HepG2 (cell line): ENCODE measurements around the gene RETN. TPM values are rescaled to one million over a fixed set of nuclear protein-coding genes. Genes with fewer than 3 reads are reported as not detected.

Experiments used
- BORCS8-MEF2B ChIP-seq: sonication (generic); formaldehyde crosslinking; IDR thresholded peaks from 2 replicates; pipeline ENCODE4 v1.8.0; 2022; ENCODE audit warnings: mild to moderate bottlenecking, missing genetic modification reagents
- GABPB1 ChIP-seq: IDR thresholded peaks from 2 replicates; pipeline ENCODE4 v1.6.1; 2016; ENCODE audit warnings: mild to moderate bottlenecking, missing genetic modification reagents, moderate library complexity, missing compliant biosample characterization
- GTF3A ChIP-seq: sonication (generic); formaldehyde crosslinking; conservative IDR thresholded peaks from 2 replicates; pipeline ENCODE4 v1.4.0; 2020; ENCODE audit warnings: mild to moderate bottlenecking, missing genetic modification reagents
- MAFF ChIP-seq: IDR thresholded peaks from 2 replicates; pipeline ENCODE4 v1.6.1; 2011; ENCODE audit warnings: low read depth, low read length, improper control_type of control experiment
- PCBP1 ChIP-seq: fragments of 200-400 bp; formaldehyde crosslinking; IDR thresholded peaks from 2 replicates; pipeline ENCODE4 v1.6.1; 2017; ENCODE audit warnings: mild to moderate bottlenecking, low read depth, low read length, borderline replicate concordance
- PITX1 ChIP-seq: sonication (generic); formaldehyde crosslinking; IDR thresholded peaks from 2 replicates; pipeline ENCODE4 v1.5.1; 2020; ENCODE audit warnings: mild to moderate bottlenecking, missing genetic modification reagents
- POLR2AphosphoS5 ChIP-seq: IDR thresholded peaks from 2 replicates; pipeline ENCODE4 v1.6.1; 2012; ENCODE audit warnings: low read depth, low read length
- RFXANK ChIP-seq: IDR thresholded peaks from 2 replicates; pipeline ENCODE4 v1.6.1; 2016
- SKI ChIP-seq: fragments of 450-650 bp; IDR thresholded peaks from one replicate; pipeline ENCODE4 v1.6.1; 2018; ENCODE audit warnings: mild to moderate bottlenecking; ENCODE audit not compliant: partially characterized antibody
- SMAD3 ChIP-seq: sonication (generic); formaldehyde crosslinking; IDR thresholded peaks from 2 replicates; pipeline ENCODE4 v1.4.0; 2020; ENCODE audit warnings: missing genetic modification reagents
- SMC3 ChIP-seq: IDR thresholded peaks from 2 replicates; pipeline ENCODE4 v1.6.1; 2011; ENCODE audit warnings: low read length, improper control_type of control experiment
- SOX13 ChIP-seq, 3 experiments: fragments of 450-650 bp in 1 of 3; sonication (generic) in 1 of 3; formaldehyde crosslinking in 1 of 3; IDR thresholded peaks in 2 of 3; conservative IDR thresholded peaks in 1 of 3; 2 replicates each; pipeline versions ENCODE4 v1.5.0 to v1.6.1; 2016 to 2020; ENCODE audit warnings: antibody characterized with exemption in 1 of 3, mild to moderate bottlenecking in 1 of 3, missing compliant biosample characterization in 1 of 3, missing genetic modification reagents in 1 of 3, moderate library complexity in 1 of 3
- TEAD2 ChIP-seq: sonication (generic); formaldehyde crosslinking; IDR thresholded peaks from 2 replicates; pipeline ENCODE4 v1.9.0; 2021; ENCODE audit warnings: missing genetic modification reagents
- ZNF230 ChIP-seq: sonication (generic); formaldehyde crosslinking; IDR thresholded peaks from 2 replicates; pipeline ENCODE4 v1.4.0; 2020; ENCODE audit warnings: mild to moderate bottlenecking, missing genetic modification reagents
- ZNF331 ChIP-seq: sonication (generic); formaldehyde crosslinking; IDR thresholded peaks from 2 replicates; pipeline ENCODE4 v1.4.0; 2020; ENCODE audit warnings: missing genetic modification reagents
- ZNF468 ChIP-seq: sonication (generic); formaldehyde crosslinking; IDR thresholded peaks from 2 replicates; pipeline ENCODE4 v1.8.0; 2022; ENCODE audit warnings: mild to moderate bottlenecking, moderate library complexity, missing genetic modification reagents
- ZNF557 ChIP-seq: sonication (generic); formaldehyde crosslinking; IDR thresholded peaks from 2 replicates; pipeline ENCODE4 v1.4.0; 2020; ENCODE audit warnings: missing genetic modification reagents
- ZNF75D ChIP-seq: sonication (generic); formaldehyde crosslinking; IDR thresholded peaks from 2 replicates; pipeline ENCODE4 v1.8.1; 2023; ENCODE audit warnings: missing genetic modification reagents, mild to moderate bottlenecking, borderline replicate concordance
- ZSCAN30 ChIP-seq: sonication (generic); formaldehyde crosslinking; IDR thresholded peaks from 2 replicates; pipeline ENCODE4 v1.5.0; 2020; ENCODE audit warnings: mild to moderate bottlenecking, missing genetic modification reagents
- polyA plus RNA-seq, 8 experiments: library from polyadenylated mRNA; depleted of rRNA in 3 of 8; stranded (reverse) in 7 of 8; unstranded in 1 of 8; fragments of >200 nt; fragmentation: Illumina TruSeq in 4 of 8; extraction: Trizol in 4 of 8; gene quantifications; 2 replicates each; pipeline versions ENCODE4 v1.2.1 to v1.2.3, GENCODE V29; 2011 to 2016; ENCODE audit warnings: low read depth in 4 of 8, missing spikeins in 1 of 8, mixed read lengths in 1 of 8; ENCODE audit not compliant: insufficient read depth in 1 of 8
- total RNA-seq, 5 experiments: library from RNA; depleted of rRNA; stranded (reverse); fragments of >200 nt; fragmentation: Illumina TruSeq; extraction: Trizol; gene quantifications; 2 replicates each; pipeline ENCODE4 v1.2.3, GENCODE V29; 2016; ENCODE audit warnings: low read depth in 1 of 5
- TF ChIP-seq, protein P1 (sequence below): sonication (generic); formaldehyde crosslinking; IDR thresholded peaks from 2 replicates; pipeline ENCODE4 v1.5.1; 2020; ENCODE audit warnings: mild to moderate bottlenecking, moderate library complexity, missing genetic modification reagents
- TF ChIP-seq, protein P2 (sequence below): sonication (generic); formaldehyde crosslinking; IDR thresholded peaks from 2 replicates; pipeline ENCODE4 v1.8.0; 2023; ENCODE audit warnings: mild to moderate bottlenecking, missing genetic modification reagents
- TF ChIP-seq, protein P3 (sequence below): sonication (generic); formaldehyde crosslinking; IDR thresholded peaks from 2 replicates; pipeline ENCODE4 v1.5.1; 2020; ENCODE audit warnings: mild to moderate bottlenecking, missing genetic modification reagents, moderate library complexity
- TF ChIP-seq, protein P4 (sequence below): IDR thresholded peaks from 2 replicates; pipeline ENCODE4 v1.6.1; 2016; ENCODE audit warnings: low read depth
- TF ChIP-seq, protein P5 (sequence below): sonication (generic); formaldehyde crosslinking; IDR thresholded peaks from 2 replicates; pipeline ENCODE4 v1.5.0; 2020; ENCODE audit warnings: missing genetic modification reagents

Gene RETN
- total and polyA plus RNA-seq, 2 of the 13 experiments (the other 11 are each of a cell fraction or from before 2014, with no cell fraction given): not detected

DNA sequence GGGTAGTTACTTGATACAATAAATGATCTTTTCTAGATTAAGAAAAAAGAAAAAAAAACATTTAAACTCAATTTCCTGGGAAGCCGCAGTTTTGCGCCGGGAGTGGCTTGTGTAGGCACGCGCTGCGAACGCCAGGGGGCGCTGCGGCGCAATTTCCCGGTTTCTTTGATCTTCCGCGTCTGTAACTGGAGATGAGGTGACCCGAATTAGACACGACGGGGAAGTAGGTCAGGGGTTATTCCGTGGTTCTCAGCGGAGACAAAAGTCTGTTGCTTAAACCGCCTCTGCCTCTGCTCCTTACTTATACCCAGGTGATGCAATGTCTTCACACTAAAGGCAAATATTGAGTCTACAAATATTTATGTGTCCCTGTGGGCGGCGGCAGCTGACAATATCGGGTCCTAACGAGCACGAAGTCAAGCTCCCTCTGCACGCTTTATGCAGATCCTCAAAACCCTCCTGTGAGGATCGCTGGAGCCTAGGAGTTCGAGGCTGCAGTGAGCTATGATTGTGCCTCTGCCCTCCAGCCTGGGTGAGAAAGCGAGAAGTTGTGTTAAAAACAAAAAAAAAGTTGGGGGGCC is 16.7 kb upstream of the RETN start (continued):
- peak; percentile 89; the same call in 1 of the 2 replicates for TF ChIP-seq ZNF331
- TF ChIP-seq ZNF75D (CRISPR knock-in tag): no peak
- no peak for TF ChIP-seq GTF3A
- TF ChIP-seq ZNF230 (CRISPR knock-in tag): peak; percentile 48; the same call in 1 of the 2 replicates
- no peak for TF ChIP-seq TEAD2 (CRISPR knock-in tag)
- TF ChIP-seq SMC3: peak; percentile 52
- peak; percentile 84; the same call in 1 of the 2 replicates for TF ChIP-seq BORCS8-MEF2B (CRISPR knock-in tag)
- no peak for TF ChIP-seq ZSCAN30 (CRISPR knock-in tag)
- TF ChIP-seq, protein P1, sequence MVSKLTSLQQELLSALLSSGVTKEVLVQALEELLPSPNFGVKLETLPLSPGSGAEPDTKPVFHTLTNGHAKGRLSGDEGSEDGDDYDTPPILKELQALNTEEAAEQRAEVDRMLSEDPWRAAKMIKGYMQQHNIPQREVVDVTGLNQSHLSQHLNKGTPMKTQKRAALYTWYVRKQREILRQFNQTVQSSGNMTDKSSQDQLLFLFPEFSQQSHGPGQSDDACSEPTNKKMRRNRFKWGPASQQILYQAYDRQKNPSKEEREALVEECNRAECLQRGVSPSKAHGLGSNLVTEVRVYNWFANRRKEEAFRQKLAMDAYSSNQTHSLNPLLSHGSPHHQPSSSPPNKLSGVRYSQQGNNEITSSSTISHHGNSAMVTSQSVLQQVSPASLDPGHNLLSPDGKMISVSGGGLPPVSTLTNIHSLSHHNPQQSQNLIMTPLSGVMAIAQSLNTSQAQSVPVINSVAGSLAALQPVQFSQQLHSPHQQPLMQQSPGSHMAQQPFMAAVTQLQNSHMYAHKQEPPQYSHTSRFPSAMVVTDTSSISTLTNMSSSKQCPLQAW (CRISPR knock-in tag): peak; percentile 37; the same call in 1 of the 2 replicates
- peak; percentile 91 for TF ChIP-seq SMAD3
- peak; percentile 79 for TF ChIP-seq PITX1 (CRISPR knock-in tag)
- no peak for TF ChIP-seq ZNF468 (CRISPR knock-in tag)
- TF ChIP-seq, protein P2, sequence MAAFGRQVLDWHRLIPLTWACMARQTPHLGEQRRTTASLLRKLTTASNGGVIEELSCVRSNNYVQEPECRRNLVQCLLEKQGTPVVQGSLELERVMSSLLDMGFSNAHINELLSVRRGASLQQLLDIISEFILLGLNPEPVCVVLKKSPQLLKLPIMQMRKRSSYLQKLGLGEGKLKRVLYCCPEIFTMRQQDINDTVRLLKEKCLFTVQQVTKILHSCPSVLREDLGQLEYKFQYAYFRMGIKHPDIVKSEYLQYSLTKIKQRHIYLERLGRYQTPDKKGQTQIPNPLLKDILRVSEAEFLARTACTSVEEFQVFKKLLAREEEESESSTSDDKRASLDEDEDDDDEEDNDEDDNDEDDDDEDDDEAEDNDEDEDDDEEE (CRISPR knock-in tag): no peak
- TF ChIP-seq, protein P3, sequence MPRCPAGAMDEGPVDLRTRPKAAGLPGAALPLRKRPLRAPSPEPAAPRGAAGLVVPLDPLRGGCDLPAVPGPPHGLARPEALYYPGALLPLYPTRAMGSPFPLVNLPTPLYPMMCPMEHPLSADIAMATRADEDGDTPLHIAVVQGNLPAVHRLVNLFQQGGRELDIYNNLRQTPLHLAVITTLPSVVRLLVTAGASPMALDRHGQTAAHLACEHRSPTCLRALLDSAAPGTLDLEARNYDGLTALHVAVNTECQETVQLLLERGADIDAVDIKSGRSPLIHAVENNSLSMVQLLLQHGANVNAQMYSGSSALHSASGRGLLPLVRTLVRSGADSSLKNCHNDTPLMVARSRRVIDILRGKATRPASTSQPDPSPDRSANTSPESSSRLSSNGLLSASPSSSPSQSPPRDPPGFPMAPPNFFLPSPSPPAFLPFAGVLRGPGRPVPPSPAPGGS (CRISPR knock-in tag): 0 out of 2 replicates have a peak, but pooled peaks have one; percentile 39
- no peak for TF ChIP-seq PCBP1
- peak; percentile 37; the same call in 1 of the 2 replicates for TF ChIP-seq GABPB1 (CRISPR knock-in tag)
- TF ChIP-seq SKI: peak; percentile 98
- TF ChIP-seq ZNF557 (CRISPR knock-in tag): no peak
- TF ChIP-seq, protein P4, sequence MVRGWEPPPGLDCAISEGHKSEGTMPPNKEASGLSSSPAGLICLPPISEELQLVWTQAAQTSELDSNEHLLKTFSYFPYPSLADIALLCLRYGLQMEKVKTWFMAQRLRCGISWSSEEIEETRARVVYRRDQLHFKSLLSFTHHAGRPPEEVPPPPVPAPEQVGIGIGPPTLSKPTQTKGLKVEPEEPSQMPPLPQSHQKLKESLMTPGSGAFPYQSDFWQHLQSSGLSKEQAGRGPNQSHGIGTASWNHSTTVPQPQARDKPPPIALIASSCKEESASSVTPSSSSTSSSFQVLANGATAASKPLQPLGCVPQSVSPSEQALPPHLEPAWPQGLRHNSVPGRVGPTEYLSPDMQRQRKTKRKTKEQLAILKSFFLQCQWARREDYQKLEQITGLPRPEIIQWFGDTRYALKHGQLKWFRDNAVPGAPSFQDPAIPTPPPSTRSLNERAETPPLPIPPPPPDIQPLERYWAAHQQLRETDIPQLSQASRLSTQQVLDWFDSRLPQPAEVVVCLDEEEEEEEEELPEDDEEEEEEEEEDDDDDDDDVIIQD (CRISPR knock-in tag): peak; percentile 43; the same call in 1 of the 2 replicates
- no peak for TF ChIP-seq MAFF
- TF ChIP-seq, protein P5, sequence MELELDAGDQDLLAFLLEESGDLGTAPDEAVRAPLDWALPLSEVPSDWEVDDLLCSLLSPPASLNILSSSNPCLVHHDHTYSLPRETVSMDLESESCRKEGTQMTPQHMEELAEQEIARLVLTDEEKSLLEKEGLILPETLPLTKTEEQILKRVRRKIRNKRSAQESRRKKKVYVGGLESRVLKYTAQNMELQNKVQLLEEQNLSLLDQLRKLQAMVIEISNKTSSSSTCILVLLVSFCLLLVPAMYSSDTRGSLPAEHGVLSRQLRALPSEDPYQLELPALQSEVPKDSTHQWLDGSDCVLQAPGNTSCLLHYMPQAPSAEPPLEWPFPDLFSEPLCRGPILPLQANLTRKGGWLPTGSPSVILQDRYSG (CRISPR knock-in tag): no peak
- TF ChIP-seq SOX13 (IDR thresholded peaks at IDR 0.05): peak; percentile 75; the same call in 1 of the 2 replicates
- TF ChIP-seq SOX13 (CRISPR knock-in tag; conservative IDR thresholded peaks at IDR 0.05 in 1 of 2, IDR thresholded peaks at IDR 0.05 in 1 of 2): peak in 1 of 2 experiments; percentile 91; a peak in 2 of 4 replicates
- TF ChIP-seq POLR2AphosphoS5: no peak
- no peak for TF ChIP-seq RFXANK
